ENCODE results near the gene RFLNA.
"Not testable (repeated sequence)": the region's sequence is repeated elsewhere in the genome, so short reads cannot be mapped to it uniquely, and the experiment has no call there.

RFLNA gene

DNA sequence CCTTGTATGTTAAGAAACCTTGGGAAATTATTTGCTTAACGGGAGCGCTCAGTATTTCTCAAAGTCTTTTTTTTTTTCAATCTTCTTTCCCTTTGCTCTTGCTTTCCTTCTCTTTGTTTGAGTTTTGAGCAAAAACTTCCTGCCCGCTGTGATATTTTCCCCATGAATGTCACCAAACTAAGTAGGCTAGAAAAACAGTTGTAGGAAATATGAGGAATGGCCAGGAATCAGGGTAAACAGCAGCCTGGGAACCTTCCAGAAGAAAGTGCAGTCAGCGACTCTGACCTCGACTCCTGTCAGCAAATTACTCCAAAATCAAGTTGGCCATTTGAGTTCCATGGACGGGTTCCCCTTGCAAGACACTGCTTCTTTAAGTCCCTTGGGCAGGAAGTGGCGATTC is 11.6 kb upstream of the RFLNA start:
- DNase-seq (ENCODE audit: low read depth): no peak

DNA sequence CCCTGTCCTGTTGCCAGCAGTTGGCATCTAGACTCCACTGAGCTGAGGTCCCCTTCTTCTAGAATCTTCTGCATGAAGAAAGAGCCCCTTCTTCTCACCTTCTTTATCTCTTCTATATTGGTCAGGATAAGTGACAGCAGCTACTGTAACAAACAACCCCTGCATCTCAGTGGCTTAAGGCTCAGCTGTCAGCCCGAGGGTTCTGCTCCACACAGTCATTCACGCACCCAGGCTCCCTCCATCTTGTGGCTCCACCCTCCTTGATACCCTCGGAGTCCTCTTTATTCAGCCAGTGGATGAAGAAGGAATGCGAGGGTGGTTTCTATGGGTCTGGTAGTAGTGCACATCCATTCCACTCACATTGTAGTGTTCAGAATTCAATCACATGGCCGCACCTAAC is 10.5 kb upstream of the RFLNA start:
- DNase-seq (ENCODE audit: low read depth): no peak

DNA sequence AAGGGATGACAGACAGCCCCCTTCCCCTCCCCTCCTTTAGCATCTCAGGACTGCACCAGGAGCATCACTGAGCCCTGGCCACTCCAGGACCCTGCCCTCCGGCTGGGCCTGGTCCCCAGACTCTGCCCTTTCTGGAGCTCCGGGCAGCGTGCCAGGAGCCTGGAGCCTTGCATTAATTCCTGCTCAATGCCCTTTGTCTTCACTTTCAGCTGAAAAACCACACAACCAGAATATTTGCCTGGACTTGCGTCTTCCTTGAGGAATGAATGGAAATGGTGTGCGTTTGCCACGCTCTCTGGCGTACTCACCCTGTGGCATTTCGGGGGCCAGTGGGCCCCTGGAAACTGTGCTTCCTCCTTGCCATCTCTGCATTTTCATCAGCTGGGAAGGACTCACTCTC is 8.5 kb upstream of the RFLNA start:
- DNase-seq (ENCODE audit: low read depth): no peak

DNA sequence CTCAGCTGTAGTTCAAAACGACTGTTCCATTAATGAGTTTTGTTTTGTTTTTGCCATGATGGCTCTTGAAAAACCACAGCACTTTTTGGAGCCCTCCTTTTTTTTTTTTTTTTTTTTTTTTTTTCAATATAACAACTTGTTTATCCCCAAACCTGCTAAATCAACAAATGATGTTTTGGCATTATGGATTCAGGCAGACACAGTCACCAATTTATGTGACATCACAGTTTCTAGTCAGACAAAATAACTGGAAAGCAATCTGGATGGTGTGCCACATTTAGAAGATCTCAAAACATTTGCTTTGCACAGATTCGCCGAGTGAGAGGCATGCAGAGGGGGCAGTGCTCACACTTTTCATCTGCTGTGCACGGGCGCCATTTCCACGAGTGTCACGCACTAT is 7.9 kb upstream of the RFLNA start:
- no peak for DNase-seq (ENCODE audit: low read depth)

DNA sequence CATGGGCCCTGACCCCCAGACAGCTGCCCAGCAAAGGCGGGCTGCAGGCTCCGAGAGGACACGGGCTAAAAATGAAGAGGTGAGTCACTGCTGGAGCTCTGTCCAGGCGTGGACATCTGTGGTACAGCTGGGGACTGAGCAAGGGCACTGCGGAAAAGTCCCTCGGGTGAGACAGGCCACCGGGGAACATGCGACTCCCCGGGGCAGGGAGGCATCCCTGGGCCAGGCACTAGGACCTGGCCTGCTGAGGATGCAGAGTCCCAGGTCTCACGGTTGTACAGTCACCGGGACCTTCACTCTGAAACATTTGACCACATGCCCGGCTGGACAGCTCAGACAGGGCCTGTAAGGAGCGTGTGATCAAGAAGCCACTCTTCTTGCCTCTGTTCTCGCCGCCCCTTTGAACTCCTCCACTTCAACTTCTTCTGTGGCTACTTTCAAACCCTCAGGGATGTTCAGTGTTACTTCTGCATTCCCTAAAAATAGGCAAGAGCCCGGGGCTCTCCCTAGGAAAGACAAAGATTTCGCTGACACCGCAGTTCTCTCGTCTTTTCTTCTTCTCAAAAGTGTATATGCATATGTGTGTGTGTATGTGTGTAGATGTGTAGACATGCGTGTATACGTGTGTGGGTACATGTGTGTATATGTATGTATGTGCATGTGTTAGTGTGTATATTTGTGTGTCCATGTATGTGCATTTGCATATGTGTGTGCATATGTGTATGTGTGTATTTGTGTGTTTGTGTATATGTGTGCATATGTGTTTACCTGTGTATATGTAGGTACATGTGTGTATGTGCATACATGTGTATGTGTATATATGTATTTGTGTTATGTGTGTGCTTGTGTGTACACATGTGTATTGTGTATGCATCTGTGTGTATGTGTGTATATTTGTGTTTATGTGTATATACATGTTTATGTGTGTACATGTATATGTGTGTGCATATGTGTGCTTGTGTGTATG is 5.0 kb upstream of the RFLNA start:
- DNase-seq (ENCODE audit: low read depth): no peak

DNA sequence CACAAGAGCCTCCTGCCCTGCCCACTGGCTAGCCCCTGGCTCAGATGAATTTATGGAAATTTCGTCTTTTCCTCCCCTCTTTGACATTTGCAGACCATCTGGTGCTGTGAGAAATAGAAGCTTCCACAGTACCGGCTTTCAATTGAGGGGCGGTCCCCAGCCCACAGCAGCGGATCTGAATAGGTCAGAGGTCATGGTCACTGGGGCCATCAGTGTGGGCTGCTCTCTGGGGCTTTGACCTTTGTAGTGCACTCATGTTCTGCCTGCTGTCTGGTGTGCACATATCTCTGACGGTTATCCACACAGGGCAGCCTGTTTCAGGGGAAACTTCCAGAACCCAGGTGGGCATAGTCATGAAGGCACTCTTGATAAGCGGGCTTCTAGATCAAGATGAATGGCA is 2.5 kb upstream of the RFLNA start:
- DNase-seq (ENCODE audit: low read depth): no peak

DNA sequence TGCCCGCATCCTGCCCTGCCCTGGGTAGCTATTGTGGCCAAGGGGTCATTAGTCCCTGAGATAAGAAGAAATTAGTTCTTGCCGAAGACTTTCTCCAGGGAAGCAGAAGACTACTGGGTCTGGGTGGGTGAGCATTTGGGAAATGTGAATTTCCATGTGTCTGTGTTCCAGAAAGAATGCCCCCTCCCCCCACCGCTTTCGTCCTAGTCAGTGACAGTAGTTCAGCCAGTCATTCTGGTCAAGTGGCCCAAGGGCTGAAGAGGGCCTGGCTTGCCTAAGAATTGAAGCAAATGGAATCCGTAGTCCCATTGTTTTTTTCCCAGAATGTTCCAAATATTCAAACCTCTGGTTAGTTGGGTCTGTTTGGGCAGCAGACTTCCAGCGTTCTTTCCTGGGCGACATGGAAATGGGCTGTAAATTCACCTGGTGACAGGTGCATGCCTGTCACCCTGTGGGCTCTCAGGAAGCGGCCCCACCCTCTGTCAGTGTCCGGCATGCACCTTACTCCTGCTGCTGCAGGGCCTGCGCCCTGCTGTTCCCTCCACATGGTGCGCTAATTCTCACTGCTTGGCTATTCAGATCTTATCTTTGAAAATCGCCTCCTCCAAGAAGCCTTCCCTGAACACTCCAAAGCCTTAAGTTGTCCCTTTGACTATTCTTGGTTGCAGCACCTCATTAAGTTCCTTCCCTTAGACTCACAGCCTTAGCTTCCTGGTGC is 1.4 kb upstream of the RFLNA start:
- no peak for DNase-seq (ENCODE audit: low read depth)

DNA sequence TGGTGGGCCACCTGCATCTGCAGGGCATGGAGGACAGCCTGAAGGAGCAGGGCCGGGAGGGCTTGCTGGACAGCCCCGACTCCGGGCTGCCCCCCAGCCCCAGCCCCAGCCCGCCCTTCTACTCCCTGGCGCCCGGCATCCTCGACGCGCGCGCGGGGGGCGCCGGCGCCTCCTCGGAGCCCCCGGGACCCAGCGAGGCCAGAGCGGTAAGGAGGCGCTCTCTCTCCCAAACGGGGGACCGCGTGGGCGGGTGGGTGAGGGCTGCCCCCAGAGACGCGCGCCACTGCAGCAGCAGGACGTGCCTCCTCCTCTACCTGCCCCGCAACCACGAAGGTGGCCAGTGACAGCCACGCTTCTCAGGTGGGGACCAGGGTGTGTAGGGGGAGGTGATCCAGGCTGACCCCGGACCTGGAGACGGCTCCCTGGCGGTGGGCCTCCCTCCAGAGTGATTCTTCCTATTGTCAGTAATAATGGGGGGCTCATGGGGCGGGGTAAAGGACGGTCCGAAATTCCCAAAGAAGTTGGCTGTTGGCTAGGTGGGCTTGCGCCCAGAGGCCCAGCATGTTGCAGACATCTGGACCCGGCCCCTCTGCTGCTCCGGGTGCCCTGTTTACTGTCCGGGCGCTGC is 652 bp downstream of the RFLNA start:
- DNase-seq (ENCODE audit: low read depth): no peak

DNA sequence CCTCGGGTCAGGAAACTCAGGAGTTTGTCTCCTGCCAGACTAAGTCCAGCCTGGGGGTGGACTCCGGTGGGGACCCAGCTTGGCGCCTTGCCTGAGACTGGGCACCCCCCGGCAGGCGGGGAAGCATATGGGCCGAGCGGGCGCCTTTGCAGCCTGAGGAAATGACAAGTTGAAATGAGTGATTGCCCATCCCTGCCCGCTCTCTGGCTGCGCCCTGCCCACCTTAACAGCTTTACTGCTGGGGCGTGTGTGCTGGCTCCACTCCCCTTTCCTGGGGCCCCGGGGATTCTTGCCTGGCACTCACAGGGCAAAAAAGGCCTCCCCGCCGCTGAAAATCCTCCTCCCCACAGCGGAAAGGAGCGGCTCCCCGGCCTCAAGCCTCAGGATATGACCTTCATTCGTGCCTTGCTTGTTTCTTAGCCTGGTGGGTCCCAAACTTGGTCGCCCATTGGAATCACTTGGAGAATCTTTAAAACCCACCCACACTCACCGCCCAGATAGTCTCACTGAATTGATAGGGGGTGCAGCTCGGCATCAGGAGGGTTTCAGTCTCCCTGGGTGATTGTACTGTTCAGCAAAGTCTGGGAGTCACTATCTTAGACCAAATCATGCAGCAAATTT is 1.5 kb downstream of the RFLNA start:
- no peak for DNase-seq (ENCODE audit: low read depth)

DNA sequence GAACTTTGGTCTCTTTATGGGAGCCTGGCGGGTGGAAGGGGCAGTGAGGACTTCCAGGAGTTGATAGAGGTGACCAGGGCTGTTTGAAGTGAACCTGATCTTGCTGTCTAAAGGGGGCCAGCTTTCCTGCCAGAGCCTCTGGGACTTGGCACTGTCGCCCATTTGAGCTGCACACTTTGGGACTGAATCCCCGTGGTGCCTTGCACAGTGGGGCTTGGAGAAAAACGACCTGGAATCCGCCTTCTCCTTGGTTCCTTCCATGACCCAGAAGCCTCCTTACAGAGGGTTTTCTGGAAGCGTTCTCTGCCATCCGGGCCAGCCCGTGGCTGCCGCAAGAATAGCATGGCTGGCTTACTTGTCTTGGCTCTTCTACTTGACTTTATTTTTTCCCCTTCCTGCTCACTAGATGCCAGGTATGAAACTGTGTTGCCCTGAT is 2.0 kb downstream of the RFLNA start:
- no peak for DNase-seq (ENCODE audit: low read depth)

DNA sequence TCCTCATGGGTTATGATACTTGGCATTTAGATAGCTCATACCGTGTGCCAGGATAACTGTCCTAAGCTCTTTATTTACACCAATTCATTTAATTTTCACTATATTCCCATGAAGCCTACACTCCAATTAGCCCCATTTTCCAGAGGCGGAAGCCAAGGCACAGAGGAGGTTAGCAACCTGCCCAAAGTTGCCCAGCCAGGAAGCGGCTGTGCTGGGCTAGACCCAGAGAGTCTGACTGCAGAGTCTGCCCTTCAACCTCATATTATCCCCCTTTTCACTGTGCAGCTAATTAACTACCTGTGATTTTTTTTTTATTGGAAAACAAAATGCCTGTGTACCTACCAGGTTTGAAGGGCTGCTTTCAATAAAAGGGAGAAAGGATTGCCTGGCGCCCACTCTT is 2.5 kb downstream of the RFLNA start:
- DNase-seq (ENCODE audit: low read depth): no peak

DNA sequence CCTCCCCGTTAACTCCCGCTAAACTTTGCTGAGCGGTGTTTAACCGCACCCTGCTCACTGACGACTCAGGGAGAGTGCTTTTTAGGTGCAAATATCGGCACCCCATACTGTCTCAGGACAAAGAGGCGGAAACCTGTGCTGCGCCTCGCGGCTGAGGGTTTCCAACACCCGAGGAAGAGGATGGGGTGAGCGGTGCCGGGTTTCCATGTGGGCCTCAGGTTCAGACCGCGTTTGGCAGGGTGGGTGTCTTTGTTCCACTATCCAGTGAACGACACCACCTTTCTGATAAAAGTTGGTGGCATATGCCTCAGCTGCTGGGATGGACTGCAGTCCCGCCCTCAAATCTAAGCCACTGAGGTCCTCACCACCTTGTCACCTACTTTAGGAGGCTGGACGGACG is 3.0 kb downstream of the RFLNA start:
- no peak for DNase-seq (ENCODE audit: low read depth)

DNA sequence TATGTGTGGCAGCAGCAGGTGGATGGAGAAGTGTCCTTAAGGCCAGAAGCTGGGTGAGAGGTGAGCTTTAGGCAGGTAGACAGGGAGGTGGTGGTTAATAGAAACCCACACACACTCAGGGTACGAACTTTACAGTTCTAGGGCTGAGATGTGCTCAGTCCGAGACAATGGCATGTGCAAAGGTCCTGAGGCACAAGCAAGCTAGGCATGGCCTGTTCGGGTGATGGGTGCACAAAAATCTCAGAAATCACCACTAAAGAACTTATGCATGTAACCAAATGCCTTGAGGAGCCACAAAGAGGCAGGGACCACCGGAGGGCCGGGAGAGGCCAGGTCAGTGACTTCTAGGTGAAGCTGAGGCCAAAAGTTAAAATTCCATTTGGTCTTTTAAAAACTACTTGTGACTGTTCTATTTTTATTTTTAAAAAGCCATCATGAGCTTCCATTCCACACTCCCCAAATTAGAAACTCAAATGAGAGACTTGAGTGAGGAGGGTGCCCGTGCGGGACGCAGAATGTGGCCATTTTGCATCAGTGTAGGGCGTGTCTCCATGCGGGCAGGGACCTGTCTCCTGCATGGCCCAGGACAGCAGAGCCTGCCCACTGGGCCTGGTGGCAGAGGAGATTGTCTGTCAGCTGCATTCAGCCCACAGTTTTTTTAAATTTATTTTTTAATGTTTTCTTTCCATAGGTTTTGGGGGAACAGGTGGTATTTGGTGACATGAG is 4.0 kb downstream of the RFLNA start:
- DNase-seq (ENCODE audit: low read depth): no peak

DNA sequence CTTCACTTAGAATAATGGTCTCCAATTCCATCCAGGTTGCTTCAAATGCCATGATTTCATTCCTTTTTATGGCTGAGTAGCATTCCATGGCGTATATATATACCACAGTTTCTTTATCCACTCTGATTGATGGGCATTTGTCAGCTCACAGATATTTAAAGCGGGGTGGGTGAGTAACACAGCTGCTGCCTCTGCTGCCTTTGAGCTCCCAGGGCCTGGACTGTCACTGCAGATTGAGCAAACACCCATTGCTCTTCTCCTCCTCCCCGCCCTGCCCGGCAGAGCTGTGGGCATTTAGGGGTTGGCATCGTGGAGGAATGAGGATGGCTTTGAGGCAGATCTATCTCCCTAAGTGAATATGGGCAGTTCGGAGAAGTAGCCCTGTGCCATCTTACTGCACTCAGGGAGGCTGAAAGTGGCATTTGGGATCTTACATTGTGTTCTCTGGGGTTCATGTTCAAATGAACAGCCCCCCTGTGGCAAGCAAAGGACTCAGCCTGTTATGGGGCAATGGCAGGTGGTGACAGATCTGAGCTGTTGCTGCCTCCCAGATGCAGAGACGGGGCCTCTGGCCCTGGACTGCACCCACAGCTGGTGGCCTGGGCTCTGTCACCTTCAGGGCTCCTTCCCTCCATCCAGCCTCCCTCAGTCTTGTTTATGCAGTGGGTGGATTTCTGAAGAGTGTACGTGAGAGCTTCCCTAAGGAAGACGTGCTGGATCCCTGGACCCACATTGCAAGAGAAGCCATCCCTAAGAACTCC is 4.9 kb downstream of the RFLNA start:
- no peak for DNase-seq (ENCODE audit: low read depth)

DNA sequence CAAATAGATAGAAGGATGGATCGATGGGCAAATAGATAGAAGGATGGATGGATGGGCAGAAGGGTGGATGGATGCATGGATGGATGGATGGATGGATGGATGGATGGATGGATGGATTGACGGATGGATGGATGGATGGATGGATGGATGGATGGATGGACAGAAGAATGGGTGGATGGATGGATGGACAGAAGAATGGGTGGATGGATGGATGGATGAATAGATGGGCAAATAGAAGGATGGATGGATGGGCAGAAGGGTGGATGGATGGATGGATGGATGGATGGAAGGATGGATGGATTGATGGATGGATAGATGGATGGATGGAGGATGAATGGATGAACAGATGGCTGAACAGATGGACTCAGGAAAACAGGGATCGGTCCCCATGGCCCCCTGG is 5.8 kb downstream of the RFLNA start:
- DNase-seq (ENCODE audit: low read depth): not testable (repeated sequence)

DNA sequence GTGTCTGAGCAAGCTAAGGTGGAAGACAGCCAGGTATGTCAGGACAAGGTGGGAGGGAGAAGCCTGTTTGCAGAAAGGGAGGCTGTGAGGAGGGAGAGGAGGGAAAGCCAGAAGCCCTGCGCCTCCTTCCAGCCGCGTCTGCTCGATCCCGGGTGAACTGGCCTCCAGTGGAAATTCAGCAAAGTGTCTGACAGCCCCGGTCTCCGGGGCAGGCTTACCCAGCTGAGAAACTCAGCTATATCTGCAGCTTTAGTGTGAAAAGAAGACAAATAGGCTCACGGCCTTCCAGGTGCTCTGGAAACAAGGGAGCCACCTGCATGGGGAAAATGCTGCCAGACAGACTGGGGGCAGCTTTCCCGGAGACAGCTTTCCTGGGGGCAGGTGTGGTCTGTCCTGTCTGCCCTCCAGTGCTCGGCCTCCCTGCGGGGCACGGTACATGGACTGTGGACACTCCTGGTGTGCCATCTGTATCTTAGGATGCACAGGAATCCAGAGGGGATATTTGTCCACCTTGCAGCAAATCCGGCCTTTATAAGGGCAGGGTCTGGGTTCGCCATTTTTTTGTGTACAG is 6.3 kb downstream of the RFLNA start:
- no peak for DNase-seq (ENCODE audit: low read depth)

DNA sequence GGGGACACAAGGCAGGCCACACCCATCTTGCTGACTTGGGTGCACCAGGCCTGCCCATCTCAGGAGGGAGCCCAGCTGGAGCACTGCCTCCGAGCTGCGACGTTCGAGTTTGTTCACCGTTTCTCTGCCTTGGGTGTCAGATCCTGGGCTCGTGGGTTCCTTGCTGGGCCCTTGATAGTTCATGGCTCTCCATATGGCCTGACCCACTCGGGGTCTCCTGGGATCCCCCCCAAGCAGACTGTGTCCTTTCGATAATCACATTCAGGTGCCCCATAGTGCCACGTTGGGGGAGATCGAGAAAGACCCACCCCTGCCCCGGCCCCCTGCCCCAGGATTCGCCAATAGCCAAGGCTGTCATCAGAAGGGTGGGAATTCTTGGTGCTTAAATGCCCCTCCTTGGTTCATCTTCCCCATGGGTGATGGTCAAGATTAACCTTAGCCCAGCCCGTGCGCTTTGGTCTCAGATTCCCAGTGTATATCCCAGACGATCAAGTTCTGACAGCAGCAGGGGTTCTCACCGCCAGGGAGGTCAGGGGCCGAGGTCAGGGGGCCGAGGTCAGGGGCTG is 7.4 kb downstream of the RFLNA start:
- DNase-seq (ENCODE audit: low read depth): no peak

DNA sequence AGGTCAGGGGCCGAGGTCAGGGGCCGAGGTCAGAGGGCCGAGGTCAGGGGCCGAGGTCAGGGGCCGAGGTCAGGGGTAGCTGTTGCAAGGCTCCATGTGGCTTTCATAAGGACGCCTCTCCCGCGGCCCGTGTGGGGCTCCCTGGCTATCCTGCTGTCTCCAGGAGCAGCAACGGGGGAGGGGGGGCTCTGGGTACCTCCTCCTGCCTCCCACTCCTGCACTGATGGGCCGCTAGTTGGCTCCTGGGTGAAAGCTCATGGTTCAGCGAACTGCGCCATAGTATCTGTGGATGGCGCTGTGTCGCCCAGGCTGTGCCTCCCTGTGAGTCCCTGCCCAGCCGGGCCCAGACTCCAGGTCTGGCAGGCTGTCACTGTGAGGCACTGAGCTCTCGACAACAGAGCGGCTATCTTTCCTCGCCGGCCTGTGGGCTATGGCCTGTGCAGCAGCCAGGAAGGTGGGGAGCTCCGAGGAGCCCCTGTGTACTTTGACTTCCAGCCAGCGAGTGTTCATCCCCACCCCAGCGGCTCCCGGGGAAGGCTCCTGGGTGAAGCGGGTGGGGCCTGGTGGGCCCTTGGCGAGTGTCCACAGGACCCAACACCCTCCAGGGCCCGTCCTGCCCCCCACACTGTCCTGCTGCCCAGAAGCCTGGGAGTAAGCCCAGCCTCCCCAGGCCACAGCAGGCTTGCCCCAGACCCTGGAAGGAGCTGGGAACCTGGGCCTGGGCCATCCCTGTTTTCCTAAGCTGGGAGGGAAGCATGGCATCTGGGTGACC is 8.1 kb downstream of the RFLNA start:
- no peak for DNase-seq (ENCODE audit: low read depth)

DNA sequence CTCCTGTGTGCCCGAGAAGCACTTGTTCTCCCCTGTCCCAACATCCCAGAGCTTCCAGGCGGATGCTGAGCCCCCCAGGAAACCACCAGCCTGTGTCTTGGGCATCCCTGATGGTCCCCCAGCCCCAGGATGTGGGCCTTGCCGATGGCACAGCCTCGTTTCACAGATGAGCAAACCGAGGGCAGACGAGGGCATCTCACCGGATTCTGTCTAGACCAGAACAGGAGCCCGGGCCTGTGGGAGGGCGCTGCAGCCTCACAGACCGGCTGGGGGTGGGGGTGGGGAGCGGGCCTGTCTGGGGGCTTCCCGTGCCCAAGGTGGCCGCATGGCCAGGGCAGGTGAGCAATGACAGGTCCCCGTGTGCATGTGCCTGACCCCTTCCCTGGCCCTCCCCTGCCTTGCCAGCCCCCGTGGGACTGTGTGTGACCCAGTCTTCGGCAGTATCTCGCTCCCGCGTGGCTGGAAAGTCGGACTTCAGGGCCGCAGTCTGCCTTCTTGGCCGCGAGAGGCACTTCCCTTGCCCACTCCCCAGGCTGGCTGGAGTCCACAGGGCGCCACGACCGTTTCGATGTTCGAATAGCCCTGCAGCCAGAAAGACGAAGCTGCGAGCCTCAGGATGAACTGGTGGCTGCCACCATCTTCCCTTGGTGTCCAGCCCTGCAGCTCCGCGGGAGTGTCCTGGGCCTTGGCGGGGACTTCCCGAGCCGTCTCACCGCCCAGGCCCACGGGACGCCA is 8.9 kb downstream of the RFLNA start:
- DNase-seq (ENCODE audit: low read depth): no peak

Measured in activated T-helper 1 cell treated with Interleukin-2 at 50 U/mL for 16 hours (primary cell).